ENCODE results near the gene BSN.

BSN gene

DNA sequence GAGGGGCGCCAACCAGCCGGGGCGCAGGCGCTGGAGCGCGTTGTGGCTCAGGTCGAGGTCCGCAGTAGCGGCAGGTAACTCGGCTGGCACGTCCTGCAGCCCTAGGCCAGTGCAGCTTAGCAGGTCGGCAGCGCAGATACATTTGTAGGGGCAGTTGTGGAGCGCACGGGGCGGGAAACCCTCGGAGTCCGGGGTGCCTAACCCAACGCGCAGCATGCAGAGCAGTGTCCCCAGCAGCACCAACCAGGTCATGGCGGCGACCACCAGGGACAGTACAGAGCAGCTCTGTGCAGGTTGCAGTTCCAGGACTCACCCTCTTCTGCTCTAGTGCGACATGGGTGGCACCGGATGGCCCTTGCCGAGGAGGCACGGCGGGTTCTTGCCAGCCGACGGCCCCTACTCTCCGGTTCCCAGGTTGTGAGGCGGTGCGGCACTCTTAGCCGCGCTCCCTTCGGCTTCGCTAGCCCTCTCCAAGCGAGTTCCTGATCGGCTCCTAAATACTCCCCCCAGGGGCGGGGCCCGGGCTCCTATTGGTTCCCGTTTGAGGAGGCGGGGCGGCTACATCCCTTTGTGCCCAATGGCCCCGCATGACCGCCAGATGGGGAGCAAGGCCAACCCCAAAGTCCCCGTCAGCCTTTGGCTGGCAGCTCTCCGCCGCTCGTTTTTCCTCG is 165.1 kb downstream of the BSN start, which contains the start of gene AMIGO3:
Gene AMIGO3 (minus strand): TSS at position 471 of the 671 bp plus-strand sequence. CDS start 219 bp downstream, at position 252.
- peak; percentile 84 for DNase-seq

Data from NCI-H526 treated with DMSO at 0.1 percent for 48 hours (cell line).